Measurements from ENCODE around the gene MEX3A.
A peak's percentile ranks its signal among the peaks of the same experiment; 100 is the strongest.

The MEX3A gene

DNA sequence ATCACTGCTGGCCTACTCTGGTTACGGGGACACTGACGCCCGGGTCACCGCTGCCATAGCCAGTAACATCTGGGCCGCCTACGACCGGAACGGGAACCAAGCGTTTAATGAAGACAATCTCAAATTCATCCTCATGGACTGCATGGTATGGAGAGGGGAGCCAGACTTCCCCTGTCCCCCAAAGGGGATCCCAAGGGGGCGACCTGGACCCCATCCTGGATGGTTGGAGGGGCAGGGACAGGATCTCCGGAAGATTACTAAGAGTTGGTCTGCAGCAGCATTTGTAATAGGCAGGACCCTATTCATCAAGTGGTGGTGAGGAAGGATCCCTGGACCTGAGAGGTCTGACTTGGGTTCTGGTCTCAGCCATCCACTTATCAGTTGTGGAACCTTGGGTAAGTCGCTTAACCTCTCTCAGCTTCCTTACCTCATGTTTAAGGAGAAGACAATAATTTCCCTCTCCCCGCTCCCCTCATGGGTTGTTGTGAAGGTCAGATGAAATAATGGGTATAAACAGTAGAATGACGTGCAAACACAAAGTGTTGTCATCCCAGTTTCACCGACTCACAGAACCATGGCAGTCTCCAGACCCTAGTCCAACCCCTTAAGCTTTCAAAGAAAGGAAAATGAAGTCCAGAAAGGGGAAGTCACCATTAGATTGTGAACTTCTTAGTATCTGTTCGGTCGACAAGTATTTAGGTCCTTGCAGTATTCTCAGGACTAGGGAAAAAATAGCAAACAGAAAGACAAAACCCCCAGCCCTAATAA is 26.8 kb downstream of the MEX3A start:
- H3F3A ChIP-seq (ENCODE audit: low read depth): peaks cover 3% of the 10 kb centered on the region; the same call in 1 of the 2 replicates
- no peaks in the 10 kb centered on the region for H3K9me3 ChIP-seq (ENCODE audit: insufficient read depth, low read depth, low read length)
- H3K9me2 ChIP-seq (replicated peaks; ENCODE audit: low read depth, low read length): no peaks in the 10 kb centered on the region
- H3K36me3 ChIP-seq (ENCODE audit: insufficient read depth, low read length): no peaks in the 10 kb centered on the region; the same call in 1 of the 2 replicates
- TF ChIP-seq, protein P1, sequence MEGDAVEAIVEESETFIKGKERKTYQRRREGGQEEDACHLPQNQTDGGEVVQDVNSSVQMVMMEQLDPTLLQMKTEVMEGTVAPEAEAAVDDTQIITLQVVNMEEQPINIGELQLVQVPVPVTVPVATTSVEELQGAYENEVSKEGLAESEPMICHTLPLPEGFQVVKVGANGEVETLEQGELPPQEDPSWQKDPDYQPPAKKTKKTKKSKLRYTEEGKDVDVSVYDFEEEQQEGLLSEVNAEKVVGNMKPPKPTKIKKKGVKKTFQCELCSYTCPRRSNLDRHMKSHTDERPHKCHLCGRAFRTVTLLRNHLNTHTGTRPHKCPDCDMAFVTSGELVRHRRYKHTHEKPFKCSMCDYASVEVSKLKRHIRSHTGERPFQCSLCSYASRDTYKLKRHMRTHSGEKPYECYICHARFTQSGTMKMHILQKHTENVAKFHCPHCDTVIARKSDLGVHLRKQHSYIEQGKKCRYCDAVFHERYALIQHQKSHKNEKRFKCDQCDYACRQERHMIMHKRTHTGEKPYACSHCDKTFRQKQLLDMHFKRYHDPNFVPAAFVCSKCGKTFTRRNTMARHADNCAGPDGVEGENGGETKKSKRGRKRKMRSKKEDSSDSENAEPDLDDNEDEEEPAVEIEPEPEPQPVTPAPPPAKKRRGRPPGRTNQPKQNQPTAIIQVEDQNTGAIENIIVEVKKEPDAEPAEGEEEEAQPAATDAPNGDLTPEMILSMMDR (conservative IDR thresholded peaks at IDR 0.05; ENCODE audit: low read length): no peak
- no peak for TF ChIP-seq EZH2phosphoT487 (IDR thresholded peaks at IDR 0.05; ENCODE audit: borderline replicate concordance)
- H3K27me3 ChIP-seq (ENCODE audit: insufficient read depth, low read length, poor library complexity, severe bottlenecking): no peaks in the 10 kb centered on the region
- H4K20me1 ChIP-seq (ENCODE audit: insufficient read depth, low read length, poor library complexity, severe bottlenecking): peaks cover 7% of the 10 kb centered on the region
- peaks cover 42% of the 10 kb centered on the region for H3K79me2 ChIP-seq (ENCODE audit: insufficient read depth, low read length)
- peak overlapping the region; percentile 98 for H3K9ac ChIP-seq (ENCODE audit: low read depth, low read length, poor library complexity, severe bottlenecking)
- peak overlapping the region; percentile 96 for H3K4me3 ChIP-seq (ENCODE audit: low read length, poor library complexity, severe bottlenecking)
- H3K4me2 ChIP-seq (ENCODE audit: low read depth, low read length, poor library complexity, severe bottlenecking): peak overlapping the region; percentile 84
- H2AFZ ChIP-seq (ENCODE audit: low read length): peak overlapping the region; percentile 96
- peaks cover 20% of the 10 kb centered on the region for H3K4me1 ChIP-seq (ENCODE audit: insufficient read depth, low read length, poor library complexity, severe bottlenecking)

DNA sequence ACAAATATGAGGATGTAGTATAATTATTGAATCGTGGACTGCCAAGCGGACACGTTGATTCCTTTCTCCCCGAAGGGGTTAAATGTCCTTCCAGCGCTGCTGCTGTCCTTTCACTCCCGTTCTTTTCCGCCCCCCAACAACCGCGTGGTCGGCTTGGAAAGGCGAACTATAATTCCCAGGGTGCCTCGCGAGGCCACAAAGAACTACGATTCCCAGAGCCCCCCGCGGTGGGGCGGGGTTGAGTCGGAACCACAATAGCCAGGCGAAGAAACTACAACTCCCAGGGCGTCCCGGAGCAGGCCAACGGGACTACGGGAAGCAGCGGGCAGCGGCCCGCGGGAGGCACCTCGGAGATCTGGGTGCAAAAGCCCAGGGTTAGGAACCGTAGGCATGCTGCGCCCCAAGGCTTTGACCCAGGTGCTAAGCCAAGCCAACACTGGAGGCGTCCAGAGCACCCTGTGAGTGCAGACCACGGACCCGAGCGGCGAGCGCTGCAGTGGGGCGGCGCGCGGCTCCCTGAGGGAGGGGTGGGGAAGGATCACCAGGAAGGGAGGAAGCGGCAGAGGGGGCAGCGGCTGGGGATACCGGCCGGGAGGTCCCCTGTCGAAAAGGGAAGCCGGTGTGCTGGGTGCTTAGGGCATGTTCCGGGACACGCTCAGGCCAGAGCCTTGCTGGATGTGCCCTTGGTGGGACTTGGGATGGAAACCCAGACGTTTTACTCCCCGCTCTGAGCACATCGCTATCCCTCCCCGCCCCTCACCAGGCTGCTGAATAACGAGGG is 27.6 kb downstream of the MEX3A start, which contains the start of gene LAMTOR2:
Gene LAMTOR2 (plus strand): TSS at position 283 of the 781 bp plus-strand sequence. CDS start 108 bp downstream, at position 391.
- Histone ChIP-seq H3K4me2 (ENCODE audit: low read depth, low read length, poor library complexity, severe bottlenecking) (peak within 1 kb of the TSS; percentile 96), H3K4me3 (ENCODE audit: low read length, poor library complexity, severe bottlenecking) (peak within 1 kb of the TSS; percentile 96), H3K79me2 (ENCODE audit: insufficient read depth, low read length) (peaks cover 42% of the 10 kb centered on the region), H3K9me3 (ENCODE audit: insufficient read depth, low read depth, low read length) (no peaks in the 10 kb centered on the region), H3K27me3 (ENCODE audit: insufficient read depth, low read length, poor library complexity, severe bottlenecking) (no peaks in the 10 kb centered on the region), H3F3A (ENCODE audit: low read depth) (peaks cover 3% of the 10 kb centered on the region; the same call in 1 of the 2 replicates), H4K20me1 (ENCODE audit: insufficient read depth, low read length, poor library complexity, severe bottlenecking) (peaks cover 7% of the 10 kb centered on the region), H3K36me3 (ENCODE audit: insufficient read depth, low read length) (no peaks in the 10 kb centered on the region; the same call in 1 of the 2 replicates), H3K9ac (ENCODE audit: low read depth, low read length, poor library complexity, severe bottlenecking) (peak within 1 kb of the TSS; percentile 98), H2AFZ (ENCODE audit: low read length) (peak within 1 kb of the TSS; percentile 96), H3K4me1 (ENCODE audit: insufficient read depth, low read length, poor library complexity, severe bottlenecking) (peaks cover 20% of the 10 kb centered on the region), H3K9me2 (replicated peaks; ENCODE audit: low read depth, low read length) (no peaks in the 10 kb centered on the region)
- TF ChIP-seq, protein P1 (conservative IDR thresholded peaks at IDR 0.05; ENCODE audit: low read length): no peak
- TF ChIP-seq EZH2phosphoT487 (IDR thresholded peaks at IDR 0.05; ENCODE audit: borderline replicate concordance): no peak

GRCh38 chr1:156053768-156054499 is 28.3 kb downstream of the MEX3A start, which contains the start of gene UBQLN4:
Gene UBQLN4, minus strand, starts transcription at chr1:156053798. Its CDS starts 97 bp downstream, at chr1:156053701.
- Histone ChIP-seq H3F3A (ENCODE audit: low read depth) (peaks cover 3% of the 10 kb centered on the region; the same call in 1 of the 2 replicates), H3K4me1 (ENCODE audit: insufficient read depth, low read length, poor library complexity, severe bottlenecking) (peaks cover 20% of the 10 kb centered on the region), H3K27me3 (ENCODE audit: insufficient read depth, low read length, poor library complexity, severe bottlenecking) (no peaks in the 10 kb centered on the region), H4K20me1 (ENCODE audit: insufficient read depth, low read length, poor library complexity, severe bottlenecking) (peaks cover 7% of the 10 kb centered on the region), H3K4me2 (ENCODE audit: low read depth, low read length, poor library complexity, severe bottlenecking) (peak within 1 kb of the TSS; percentile 96), H3K4me3 (ENCODE audit: low read length, poor library complexity, severe bottlenecking) (peak within 1 kb of the TSS; percentile 96), H3K9me3 (ENCODE audit: insufficient read depth, low read depth, low read length) (no peaks in the 10 kb centered on the region), H2AFZ (ENCODE audit: low read length) (peak within 1 kb of the TSS; percentile 96), H3K79me2 (ENCODE audit: insufficient read depth, low read length) (peaks cover 42% of the 10 kb centered on the region), H3K36me3 (ENCODE audit: insufficient read depth, low read length) (no peaks in the 10 kb centered on the region; the same call in 1 of the 2 replicates), H3K9ac (ENCODE audit: low read depth, low read length, poor library complexity, severe bottlenecking) (peak within 1 kb of the TSS; percentile 98), H3K9me2 (replicated peaks; ENCODE audit: low read depth, low read length) (no peaks in the 10 kb centered on the region)
- TF ChIP-seq EZH2phosphoT487 (IDR thresholded peaks at IDR 0.05; ENCODE audit: borderline replicate concordance): no peak
- TF ChIP-seq, protein P1 (conservative IDR thresholded peaks at IDR 0.05; ENCODE audit: low read length): peak; percentile 29; the same call in 1 of the 2 replicates
